ENCODE measurements around the gene MAP2K5.

The MAP2K5 gene

DNA sequence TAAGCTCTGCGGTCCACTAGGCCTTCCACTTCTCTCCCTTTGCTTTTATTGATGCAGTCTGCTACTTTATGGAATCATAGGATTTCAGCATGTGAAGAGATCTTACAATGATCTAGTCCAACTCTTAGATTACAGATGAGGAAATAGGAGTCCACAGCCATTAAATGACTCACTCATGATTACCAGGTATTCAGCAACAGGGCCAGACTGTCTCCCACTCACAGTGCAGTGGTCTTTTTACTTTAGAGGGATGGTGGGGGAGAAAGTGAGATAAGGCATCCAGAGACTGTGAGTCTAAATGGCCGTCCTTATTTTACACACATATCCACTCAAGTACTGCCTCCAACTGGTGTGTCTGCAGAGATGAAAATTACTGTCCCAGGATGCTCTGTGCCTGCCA is 194.3 kb downstream of the MAP2K5 start:
- H3K4me3 ChIP-seq (replicated peaks; ENCODE audit: low read depth, low read length) = no peak overlapping the region
- TF ChIP-seq, protein P1, sequence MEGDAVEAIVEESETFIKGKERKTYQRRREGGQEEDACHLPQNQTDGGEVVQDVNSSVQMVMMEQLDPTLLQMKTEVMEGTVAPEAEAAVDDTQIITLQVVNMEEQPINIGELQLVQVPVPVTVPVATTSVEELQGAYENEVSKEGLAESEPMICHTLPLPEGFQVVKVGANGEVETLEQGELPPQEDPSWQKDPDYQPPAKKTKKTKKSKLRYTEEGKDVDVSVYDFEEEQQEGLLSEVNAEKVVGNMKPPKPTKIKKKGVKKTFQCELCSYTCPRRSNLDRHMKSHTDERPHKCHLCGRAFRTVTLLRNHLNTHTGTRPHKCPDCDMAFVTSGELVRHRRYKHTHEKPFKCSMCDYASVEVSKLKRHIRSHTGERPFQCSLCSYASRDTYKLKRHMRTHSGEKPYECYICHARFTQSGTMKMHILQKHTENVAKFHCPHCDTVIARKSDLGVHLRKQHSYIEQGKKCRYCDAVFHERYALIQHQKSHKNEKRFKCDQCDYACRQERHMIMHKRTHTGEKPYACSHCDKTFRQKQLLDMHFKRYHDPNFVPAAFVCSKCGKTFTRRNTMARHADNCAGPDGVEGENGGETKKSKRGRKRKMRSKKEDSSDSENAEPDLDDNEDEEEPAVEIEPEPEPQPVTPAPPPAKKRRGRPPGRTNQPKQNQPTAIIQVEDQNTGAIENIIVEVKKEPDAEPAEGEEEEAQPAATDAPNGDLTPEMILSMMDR (IDR thresholded peaks at IDR 0.05; ENCODE audit: low read length, missing control alignments) = no peak
- no peak for DNase-seq (ENCODE audit: low read depth)

- TF ChIP-seq, protein P1 (IDR thresholded peaks at IDR 0.05; ENCODE audit: low read length, missing control alignments) = no peak
- no peak overlapping the region for H3K4me3 ChIP-seq (replicated peaks; ENCODE audit: low read depth, low read length)
- DNase-seq (ENCODE audit: low read depth) = no peak
Observed at GRCh38 chr15:67738056-67738455, 195.6 kb downstream of the MAP2K5 start.

GRCh38 chr15:67740405-67740804 is 197.9 kb downstream of the MAP2K5 start:
- TF ChIP-seq, protein P1 (IDR thresholded peaks at IDR 0.05; ENCODE audit: low read length, missing control alignments) = no peak
- no peak for DNase-seq (ENCODE audit: low read depth)
- H3K4me3 ChIP-seq (replicated peaks; ENCODE audit: low read depth, low read length) = no peak overlapping the region

- TF ChIP-seq, protein P1 (IDR thresholded peaks at IDR 0.05; ENCODE audit: low read length, missing control alignments) = no peak
- H3K4me3 ChIP-seq (replicated peaks; ENCODE audit: low read depth, low read length) = no peak overlapping the region
- no peak for DNase-seq (ENCODE audit: low read depth)
Observed at GRCh38 chr15:67741308-67741707, 198.8 kb downstream of the MAP2K5 start.

- TF ChIP-seq, protein P1 (IDR thresholded peaks at IDR 0.05; ENCODE audit: low read length, missing control alignments) = no peak
- no peak for DNase-seq (ENCODE audit: low read depth)
- no peak overlapping the region for H3K4me3 ChIP-seq (replicated peaks; ENCODE audit: low read depth, low read length)
Observed at GRCh38 chr15:67743558-67743957, 201.1 kb downstream of the MAP2K5 start.

GRCh38 chr15:67744331-67745072 is 202.0 kb downstream of the MAP2K5 start:
- no peak for DNase-seq (ENCODE audit: low read depth)
- H3K4me3 ChIP-seq (replicated peaks; ENCODE audit: low read depth, low read length) = no peak overlapping the region
- TF ChIP-seq, protein P1 (IDR thresholded peaks at IDR 0.05; ENCODE audit: low read length, missing control alignments) = no peak
